HG03139 (cell line): ENCODE results near the gene ACCSL.

Source experiments
- ATAC-seq: cut with Tn5 transposase; IDR thresholded peaks from one replicate; pipeline ENCODE4 v1.9.1; 2021; ENCODE audit not compliant: unreplicated experiment

ACCSL gene

DNA sequence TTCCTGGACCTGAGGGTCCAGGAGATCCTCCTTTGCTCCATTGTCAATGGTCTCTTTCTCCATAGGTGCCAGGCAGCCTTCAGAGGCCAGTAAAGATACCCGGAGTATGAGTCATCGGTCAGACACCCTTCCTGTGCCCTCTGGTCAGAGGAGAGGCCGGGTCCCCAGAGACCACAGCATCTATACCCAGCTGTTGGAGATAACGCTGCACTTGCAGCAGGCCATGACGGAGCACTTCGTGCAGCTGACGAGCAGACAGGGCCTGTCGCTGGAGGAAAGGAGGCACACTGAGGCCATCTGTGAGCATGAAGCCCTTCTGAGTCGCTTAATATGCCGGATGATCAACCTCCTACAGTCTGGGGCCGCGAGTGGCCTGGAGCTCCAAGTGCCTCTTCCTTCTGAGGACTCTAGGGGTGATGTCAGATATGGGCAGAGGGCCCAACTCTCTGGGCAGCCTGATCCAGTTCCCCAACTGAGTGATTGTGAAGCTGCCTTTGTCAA is at the start of gene ACCSL:
ACCSL (plus strand) TSS at position 51 of the 501 bp plus-strand sequence; CDS start at position 107, 56 bp downstream.
- no peak for ATAC-seq

DNA sequence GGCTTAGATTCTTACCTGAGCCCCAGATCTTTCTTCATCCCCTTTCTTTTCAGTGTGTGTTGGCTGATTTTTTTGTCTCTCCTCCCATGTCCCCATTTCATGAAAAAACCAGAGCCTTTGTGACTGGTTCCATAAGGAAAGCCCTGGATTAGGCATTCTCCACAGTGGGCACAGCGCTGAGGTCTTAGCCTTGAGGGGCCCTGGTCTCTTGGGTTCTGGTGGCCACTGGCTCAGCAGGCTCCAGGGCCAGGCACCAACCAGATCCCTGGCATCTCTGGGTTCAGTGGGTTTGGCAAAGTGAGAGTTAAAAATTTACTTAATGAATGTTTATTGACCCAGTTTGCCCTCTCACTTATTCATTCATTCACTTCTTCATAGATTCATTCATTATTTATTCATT is 49.5 kb upstream of the ACCSL start:
- no peak for ATAC-seq

DNA sequence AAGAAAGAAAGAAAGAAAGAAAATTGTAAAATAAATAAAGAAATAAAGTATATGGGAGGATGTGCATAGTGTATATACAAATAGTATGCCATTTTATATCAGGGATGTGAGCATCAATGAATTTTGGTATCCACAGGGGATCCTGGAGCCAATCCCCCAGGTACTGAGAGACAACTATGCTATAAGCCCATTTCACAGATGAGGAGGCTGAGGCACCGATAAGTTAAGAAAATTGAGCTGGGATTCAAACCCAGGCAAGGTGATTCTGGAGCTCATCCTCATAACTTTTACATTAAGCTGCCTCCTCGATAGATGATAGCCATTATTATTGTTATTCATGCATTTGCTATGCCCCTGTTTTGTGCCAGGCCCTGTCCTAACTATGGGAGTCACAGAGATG is 47.0 kb upstream of the ACCSL start:
- ATAC-seq = no peak

DNA sequence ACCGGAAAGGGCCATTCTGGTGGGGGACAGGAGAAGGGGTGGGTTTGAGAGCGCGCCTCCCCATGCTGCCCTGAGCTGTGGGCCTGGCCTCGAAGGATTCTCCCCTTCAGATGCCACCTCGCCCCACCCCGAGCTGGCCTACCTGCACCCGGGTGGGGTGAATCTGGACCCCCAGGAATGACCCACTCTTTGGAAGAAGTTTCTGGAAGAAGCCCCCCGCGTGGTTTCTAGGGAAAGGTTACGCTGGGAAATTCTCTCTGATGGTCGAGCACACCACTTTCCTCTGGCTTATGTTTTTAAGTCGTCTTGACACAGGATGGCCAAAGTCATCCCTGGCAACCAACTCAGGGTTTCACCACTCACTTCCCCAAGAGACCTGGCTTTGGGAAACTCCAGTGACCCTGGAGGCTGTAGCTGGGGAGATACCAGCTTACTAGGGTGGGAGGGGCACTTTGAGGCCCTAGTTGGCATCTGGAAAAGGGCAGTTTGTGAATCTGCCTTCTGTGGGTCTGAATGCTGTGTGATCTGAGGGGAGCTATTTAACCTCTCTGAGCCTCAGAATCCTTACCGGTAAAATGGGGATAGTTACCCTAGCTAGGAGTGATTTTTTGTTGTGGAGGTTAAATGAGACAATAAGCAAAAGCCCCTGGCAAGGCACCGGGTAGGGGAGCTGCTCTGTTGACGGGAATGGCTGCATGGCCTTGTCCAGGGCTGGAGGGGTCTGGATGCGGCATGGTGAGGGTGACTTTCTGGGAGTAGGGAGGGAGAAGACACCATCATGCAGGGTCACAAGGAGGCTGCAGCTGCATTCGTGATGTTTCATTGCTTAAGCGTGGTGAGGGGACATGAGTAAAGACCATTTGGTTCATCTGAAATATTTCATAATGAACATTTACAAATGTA is 45.3 kb upstream of the ACCSL start:
- ATAC-seq = no peak

DNA sequence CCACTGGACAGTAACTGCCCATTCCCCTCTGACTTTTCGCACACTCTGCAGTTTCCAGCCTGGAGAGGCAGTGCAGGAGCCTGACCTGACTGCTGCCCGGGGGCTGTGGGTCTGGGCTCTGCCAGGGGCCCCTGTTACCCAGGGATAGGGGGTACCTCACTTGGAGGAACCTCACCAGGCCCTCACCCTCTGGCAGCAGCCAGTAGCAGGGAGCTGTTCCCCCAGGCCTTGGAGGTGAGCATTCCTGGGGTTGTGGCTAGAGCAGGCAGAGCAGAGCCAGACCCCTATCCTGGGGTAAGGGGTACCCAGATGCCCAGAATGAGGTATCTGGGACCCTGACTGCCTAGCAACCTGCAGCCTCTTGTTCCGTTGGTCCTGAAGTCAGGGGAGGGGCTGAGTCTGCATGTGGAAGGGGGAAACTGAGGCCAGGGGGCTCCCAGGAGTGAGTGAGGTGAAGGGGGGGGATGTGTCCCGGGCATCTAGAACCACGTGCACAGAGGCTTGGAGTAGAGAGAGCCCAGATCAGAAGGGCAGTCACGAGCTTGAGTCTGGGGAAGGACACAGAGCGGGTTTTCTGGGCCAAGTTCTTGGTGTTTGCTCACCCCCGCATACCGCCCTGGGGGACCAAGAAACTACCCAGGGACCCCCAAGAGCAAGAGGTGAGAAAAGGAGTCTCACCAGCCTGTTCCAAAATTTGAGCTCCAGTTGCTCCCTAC is 43.9 kb upstream of the ACCSL start:
- no peak for ATAC-seq

DNA sequence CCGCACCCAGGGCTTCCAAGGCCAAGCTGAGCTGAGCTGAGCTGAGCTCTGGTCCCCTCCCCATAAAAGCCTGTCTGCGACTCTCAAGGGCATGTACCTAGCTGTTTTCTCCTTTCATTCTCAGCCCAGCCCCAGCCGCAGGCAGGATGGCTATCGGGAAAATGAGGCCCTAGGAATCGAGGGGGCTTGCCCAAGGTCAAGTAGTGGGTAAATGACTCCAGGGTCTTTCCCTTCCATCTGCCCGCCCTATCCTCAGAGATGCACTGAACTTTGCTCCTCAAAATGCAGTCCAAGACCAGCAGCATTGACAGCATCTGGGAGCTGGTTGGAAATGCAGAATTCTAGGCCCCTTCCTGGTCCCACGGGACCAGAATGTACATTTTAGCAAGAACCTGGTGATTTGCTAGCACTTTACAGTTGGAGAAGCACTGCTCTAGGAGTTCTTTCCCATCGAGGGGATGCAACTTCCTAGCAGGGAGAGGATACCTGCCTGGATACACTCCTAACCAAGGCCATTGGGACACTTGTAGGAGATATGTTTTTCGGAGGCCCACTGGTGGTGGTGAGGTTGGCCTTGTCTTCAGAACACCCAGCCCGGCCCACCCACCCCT is 43.2 kb upstream of the ACCSL start:
- ATAC-seq = no peak

DNA sequence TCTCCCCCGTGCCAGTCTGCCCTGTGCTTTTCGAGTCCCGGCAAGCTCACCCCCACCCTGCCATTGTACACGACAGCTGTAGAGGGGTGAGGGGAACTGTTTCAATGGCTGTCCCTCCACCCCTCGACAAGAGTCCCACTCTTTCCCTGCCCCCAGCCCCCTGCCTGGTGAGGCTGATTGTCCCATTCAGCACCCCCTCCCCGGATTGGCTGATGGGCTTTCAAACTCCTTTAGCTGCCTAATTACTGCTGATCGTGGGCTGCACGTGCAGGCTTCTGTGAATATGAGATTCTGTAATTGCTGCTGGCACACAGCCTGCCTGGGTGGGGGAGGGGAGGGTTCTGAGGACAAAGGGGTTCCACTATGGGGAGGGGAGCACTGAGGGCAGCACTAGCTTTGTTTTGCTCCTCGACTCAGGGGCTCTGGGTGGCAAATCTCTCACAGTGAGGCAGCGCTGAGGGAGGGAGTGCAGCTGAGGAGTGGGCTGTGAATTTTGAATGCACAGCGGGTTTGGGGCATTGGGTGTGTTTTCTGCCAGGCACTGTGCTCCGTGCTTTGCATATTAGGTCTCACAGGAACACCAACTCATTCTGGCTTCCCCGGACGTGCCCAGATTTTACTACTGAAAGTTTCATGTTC is 42.6 kb upstream of the ACCSL start:
- ATAC-seq = no peak

DNA sequence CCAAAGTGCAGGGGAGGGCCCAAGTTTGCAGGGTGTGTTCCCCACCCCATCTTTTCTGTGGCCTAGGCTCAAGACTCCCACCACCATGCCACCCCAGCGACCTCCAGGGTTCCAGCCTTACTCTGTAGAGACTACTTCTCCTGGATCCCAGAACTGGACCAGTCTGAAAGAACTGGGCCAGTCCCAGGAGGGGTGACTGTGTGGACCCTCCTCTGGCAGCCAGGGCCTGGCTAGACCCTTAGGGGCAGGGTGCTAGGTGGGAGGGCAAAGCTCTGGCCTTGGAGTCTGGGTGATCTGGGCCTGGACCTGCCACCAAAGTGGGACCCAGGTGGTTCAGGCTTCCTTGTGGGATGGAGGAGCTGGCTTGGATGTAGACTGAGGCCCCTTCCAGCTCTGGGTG is 41.8 kb upstream of the ACCSL start:
- no peak for ATAC-seq

DNA sequence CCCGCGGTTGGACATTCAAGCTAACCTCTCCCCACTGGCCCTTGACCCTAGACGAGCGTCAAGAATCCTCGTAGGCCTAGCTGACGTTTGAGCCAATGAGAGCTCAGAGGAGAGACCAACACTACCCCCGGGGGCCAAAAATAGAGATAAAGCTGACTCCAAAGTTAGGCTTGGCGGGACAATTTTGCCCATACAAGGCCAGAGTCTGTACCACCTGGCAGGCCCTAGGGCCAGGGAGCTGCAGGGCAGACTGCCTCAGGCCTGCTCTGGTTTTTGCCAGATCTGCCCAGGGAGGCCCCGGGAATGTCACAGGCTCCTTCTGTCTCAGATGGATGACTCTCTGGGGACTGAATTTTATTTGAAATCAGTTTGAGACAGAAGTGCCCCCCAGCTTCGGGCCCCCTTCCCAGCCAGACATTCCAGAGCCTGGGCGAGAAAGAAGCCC is 40.8 kb upstream of the ACCSL start:
- no peak for ATAC-seq

DNA sequence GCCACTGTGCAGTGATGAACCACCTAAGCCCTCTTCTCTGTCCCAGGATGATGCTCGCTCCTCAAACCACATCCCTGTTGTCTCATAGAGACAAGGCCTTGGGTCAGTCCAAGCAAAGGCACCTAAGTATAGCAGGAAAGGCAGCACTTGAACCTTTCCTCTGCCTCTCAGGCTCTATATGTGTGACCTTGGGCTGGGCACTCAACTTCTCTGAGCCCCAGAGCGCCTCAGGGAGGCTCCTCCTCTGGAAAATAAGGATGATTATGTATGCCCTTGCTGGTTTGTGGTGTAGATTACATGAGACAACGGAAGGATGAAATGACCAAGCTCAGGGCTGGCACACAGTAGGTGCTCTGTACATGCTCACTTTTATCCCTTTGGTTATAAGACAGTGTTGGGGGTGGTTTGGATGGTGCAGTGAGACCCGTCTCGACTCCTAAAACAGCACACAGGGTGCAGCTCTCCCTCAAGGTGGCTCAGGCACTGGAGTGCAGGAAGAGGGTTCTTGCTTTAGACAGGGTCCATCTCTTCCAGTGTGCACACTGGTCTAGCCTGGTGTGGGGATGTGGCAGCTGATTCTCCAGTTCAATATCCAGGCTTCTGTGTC is 40.2 kb upstream of the ACCSL start:
- no peak for ATAC-seq

DNA sequence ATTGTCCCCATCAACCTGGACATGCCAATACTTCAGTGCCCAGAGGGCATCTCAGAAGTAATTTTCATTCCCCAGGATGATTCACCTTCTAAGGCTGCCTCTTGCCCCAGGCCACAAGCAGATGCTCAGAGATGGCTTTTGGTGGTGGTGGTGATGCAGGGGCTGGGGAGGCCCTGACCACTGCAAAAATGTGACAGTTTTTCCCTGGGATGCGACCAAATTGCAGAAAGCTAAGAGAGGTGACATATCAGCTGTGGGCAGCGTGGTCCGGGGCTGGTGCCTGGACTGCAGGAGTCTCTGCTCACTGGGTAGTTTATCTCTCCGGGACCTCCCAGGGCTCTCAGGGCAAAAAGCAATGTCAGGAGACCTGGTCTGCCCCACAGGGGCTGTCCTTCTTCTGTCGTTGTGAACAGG is 39.7 kb upstream of the ACCSL start:
- no peak for ATAC-seq

DNA sequence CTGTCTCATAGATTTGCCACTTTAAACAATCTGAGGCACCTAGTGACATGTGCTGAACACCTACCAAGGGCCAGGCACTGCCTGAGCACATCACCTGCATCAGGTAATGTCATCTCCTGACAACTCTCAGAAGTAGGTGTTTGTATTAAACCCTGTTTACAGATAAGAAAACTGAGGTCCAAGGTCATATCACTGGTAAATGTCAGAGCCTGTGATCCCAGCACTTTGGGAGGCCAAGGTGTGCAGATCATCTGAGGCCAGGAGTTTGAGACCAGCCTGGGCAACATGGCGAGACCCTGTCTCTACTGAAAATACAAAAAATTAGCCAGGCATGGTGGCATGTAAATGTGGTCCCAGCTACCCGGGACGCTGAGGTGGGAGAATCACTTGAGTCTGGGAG is 39.1 kb upstream of the ACCSL start:
- no peak for ATAC-seq

DNA sequence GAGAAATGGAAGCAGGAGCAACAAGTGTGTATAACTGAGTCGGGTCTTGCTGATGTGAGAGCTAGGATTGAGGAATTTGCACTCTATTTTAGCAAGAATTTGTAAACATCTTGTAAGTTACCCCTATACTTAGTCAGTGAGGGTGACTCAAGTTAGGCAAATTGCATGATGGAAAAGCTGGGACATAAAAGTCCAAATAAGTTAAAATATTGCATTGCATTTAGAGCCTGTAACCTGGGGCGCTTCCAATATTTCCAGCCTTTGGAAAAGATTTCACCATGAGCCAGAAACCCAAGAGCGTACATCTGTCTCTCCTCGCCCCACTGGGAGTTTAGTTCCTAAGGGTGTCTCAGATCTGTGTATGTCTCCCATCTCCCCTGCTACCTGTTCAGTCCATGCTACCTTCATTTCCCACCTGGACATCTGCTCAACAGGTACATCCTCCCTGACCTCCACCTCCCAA is 37.0 kb upstream of the ACCSL start:
- ATAC-seq = no peak

DNA sequence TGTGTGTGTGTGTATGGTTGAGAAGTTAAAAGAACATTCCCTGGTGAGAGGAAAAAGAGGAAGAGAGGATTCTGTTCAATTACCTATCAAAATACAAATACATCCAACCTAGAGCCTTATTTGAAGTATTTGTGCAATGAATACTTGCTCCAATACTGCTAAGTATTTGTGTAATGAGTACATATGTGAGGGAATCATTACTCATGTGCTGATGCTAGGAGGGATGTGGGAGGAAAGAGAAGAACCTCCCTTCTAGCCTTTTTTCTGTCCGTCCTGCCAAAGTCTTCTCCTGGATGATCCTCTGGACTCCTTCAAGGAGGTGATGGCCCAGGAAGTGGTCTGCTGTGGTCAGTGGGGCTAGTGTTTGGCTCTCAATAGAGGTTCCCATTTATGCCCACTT is 36.0 kb upstream of the ACCSL start:
- no peak for ATAC-seq

DNA sequence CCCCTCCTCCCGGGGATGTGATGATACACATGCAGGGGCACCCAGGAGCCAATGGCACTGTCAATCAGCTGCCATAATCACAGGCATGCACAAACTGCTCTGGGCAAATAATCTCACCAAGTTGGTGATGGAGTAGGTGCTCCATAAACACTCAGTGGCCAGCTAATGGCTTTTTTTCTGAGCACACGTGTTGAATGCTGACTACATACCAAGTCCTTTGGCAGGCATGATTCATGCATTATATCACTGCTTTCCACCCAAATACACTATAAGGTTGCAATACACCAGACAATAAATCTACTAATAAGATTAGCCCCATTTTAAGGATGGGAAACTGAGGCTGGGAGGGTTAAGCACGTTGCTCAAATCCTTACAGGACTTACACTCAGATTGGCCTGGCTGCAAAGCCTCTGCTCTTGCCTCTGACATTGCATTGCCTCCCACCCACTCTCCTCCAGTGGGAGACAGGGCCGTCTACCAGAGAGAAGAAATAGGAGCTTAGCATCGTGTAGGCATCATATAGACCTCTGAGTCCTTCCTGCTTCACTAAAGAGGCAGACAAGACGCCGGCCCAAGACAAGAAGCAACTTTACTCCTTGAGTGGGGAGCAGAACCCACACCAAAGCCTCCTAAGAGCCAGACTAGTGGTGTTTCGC is 32.7 kb upstream of the ACCSL start:
- no peak for ATAC-seq

DNA sequence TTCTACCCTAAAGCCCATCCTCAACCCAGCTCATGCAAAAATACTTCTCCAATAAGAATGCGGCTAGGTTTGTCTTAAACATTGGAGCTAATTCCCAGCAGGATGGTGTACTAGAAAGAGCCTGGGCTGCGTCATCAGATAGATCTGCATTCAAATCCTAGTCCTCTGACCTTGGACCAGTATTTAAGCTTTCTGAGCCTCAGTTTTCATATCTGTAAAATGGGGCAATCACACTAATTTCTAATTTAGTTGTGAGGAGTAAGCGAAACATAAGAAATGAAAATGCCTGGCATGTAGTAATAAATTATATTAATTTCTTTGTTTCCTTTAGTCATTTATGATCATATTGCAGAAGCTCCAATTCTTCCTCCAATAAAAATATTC is 32.2 kb upstream of the ACCSL start:
- ATAC-seq = no peak

DNA sequence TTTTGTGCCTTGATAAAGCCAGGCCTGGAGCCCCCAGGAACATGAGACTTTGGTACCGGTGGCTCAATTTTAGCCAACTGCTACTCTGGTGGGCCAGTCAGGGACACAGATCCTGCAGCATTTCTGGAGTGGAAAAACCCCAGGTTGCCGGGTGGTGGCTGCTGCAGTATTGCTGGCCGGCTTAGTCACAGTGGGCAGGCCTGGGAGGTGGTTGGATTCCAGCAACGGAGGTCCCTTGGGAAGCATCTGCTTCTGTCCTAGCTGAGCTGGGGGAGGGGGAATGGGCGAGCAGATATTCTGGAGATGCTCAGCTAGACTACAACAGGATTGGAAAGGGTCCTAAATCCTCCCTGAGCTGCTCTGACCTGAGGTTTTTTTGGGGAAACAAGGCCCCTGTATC is 31.6 kb upstream of the ACCSL start:
- no peak for ATAC-seq

DNA sequence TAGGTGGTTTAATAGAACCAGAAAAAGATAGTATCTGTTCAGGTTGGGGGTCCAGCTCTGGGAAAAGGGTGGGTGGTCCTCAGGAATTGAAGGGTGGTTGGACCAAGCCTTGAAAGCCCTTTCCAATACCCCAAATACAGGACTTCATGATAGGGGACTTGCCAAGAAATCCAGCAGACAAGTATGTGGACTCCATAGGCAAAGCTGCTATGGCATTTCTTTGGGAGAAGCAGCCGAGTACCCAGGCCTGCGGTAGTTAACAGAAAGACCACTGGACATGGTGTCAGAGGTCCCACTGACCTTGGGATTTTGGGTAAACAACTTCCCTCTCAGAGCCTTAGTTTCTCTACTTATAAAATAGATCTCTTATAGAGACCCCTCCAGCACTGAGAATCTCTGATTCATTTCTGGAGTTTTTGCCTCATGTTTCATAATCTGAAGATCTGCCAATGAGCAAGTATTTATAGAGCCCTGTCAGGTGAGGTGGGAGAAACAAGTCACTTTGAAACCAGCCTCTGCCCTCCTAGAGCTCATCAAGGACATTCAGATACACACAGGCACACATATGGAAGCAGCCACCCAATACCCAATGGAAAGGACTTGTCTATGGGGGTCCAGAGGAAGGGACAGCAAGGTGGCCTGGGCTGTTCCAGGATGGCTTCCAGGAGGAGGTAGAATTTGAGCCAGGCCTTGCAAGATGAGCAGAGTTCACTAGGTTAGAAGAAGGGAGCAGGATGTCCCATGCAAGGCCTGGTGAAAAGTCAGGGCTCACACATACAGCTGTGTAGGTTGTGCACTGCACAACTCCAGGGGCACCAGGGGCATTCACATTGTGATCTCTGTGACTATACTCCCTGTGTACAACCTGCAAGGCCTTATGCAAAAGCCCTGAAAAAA is 31.0 kb upstream of the ACCSL start:
- no peak for ATAC-seq

DNA sequence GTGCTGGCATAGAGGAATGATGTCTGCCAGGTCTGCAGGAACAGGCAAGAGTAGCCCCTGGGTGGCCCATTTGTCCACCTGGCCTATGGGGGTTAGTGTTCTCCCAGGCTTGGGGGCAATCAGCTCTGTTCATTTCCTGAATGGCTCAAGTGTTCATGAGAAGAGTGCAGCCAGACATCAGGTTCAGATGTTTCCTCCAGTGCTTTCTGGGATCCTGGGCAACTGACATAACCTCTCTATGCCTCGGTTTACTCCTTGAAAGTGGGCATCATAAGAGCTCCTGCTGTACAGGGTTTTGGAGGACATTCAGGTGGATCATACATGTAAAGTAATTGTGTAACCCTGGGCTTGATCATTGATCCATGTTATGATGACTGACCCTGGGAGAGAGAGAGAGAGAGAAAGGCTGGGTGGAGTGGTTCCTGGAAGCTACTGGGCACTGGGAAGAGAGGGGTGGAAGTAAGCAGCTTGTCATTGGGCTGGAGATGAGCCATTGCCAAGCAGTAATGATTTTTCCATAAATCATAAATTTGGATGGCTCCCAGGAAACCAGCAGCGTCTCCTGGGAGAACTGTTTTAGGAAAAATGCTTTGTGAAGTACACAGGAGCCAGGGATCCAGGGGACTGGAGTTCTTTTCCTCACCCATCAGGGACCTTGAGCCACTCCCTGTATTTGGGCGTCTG is 30.2 kb upstream of the ACCSL start:
- no peak for ATAC-seq
